ENCODE data around the gene HIVEP3.

The HIVEP3 gene

GRCh38 chr1:41844781-41845272 lies 73.9 kb downstream of the HIVEP3 start:
- no peak for DNase-seq

GRCh38 chr1:41844255-41844654 lies 74.5 kb downstream of the HIVEP3 start:
- no peak for DNase-seq

- no peak for DNase-seq
Measured at GRCh38 chr1:41842993-41843755, 75.5 kb downstream of the HIVEP3 start.

GRCh38 chr1:41842326-41842725 lies 76.4 kb downstream of the HIVEP3 start:
- no peak for DNase-seq

GRCh38 chr1:41840592-41841246 lies 78.0 kb downstream of the HIVEP3 start:
- no peak for DNase-seq

- DNase-seq = no peak
Measured at GRCh38 chr1:41838266-41838665, 80.5 kb downstream of the HIVEP3 start.

GRCh38 chr1:41837691-41838090 lies 81.0 kb downstream of the HIVEP3 start:
- DNase-seq = no peak

GRCh38 chr1:41835485-41835884 lies 83.2 kb downstream of the HIVEP3 start:
- DNase-seq = peak; percentile 15

GRCh38 chr1:41833519-41834000 lies 85.2 kb downstream of the HIVEP3 start:
- no peak for DNase-seq

GRCh38 chr1:41830726-41831125 lies 88.0 kb downstream of the HIVEP3 start:
- peak; percentile 98 for DNase-seq

GRCh38 chr1:41827991-41828570 lies 90.6 kb downstream of the HIVEP3 start:
- no peak for DNase-seq

GRCh38 chr1:41823471-41823870 lies 95.3 kb downstream of the HIVEP3 start:
- DNase-seq = peak; percentile 50

GRCh38 chr1:41822866-41823265 lies 95.9 kb downstream of the HIVEP3 start:
- no peak for DNase-seq

- no peak for DNase-seq
Measured at GRCh38 chr1:41819843-41820242, 98.9 kb downstream of the HIVEP3 start.

GRCh38 chr1:41819069-41819468 lies 99.7 kb downstream of the HIVEP3 start:
- DNase-seq = no peak

- no peak for DNase-seq
Measured at GRCh38 chr1:41816061-41816460, 102.7 kb downstream of the HIVEP3 start.

GRCh38 chr1:41813755-41814745 lies 104.7 kb downstream of the HIVEP3 start:
- no peak for DNase-seq

- DNase-seq = no peak
Measured at GRCh38 chr1:41813226-41813625, 105.5 kb downstream of the HIVEP3 start.

- peak; percentile 54 for DNase-seq
Measured at GRCh38 chr1:41812453-41812852, 106.3 kb downstream of the HIVEP3 start.

- DNase-seq = peak; percentile 61
Measured at GRCh38 chr1:41812051-41812450, 106.7 kb downstream of the HIVEP3 start.

- no peak for DNase-seq
Measured at GRCh38 chr1:41811051-41811795, 107.5 kb downstream of the HIVEP3 start.

- peak; percentile 23 for DNase-seq
Measured at GRCh38 chr1:41810446-41810845, 108.3 kb downstream of the HIVEP3 start.
